Measurements from ENCODE around the gene MSRB3.
A peak's percentile ranks its signal among the peaks of the same experiment; 100 is the strongest.

The MSRB3 gene

GRCh38 chr12:65278576-65279368, at the start of gene MSRB3:
Gene MSRB3, plus strand, starts transcription at chr12:65278683. Its CDS starts 29,897 bp downstream, at chr12:65308580.
- peak; percentile 73 for DNase-seq (ENCODE audit: extremely low spot score)
- ChIA-PET POLR2A (no interaction called here), CTCF (no interaction called here)
- peak; percentile 19 for TF ChIP-seq CTCF (IDR thresholded peaks at IDR 0.05; ENCODE audit: control extremely low read depth, extremely low read depth, low read depth, missing control alignments)

GRCh38 chr12:65229441-65229840, 49.0 kb upstream of the MSRB3 start:
- ChIA-PET CTCF (interaction anchor here (1.5 kb wide), 1 partner anchor 433 kb away, joined by 5 read pairs; no protein-coding TSS in a partner anchor), POLR2A (no interaction called here)
- no peak for TF ChIP-seq CTCF (IDR thresholded peaks at IDR 0.05; ENCODE audit: control extremely low read depth, extremely low read depth, low read depth, missing control alignments)
- DNase-seq (ENCODE audit: extremely low spot score) = no peak

DNA sequence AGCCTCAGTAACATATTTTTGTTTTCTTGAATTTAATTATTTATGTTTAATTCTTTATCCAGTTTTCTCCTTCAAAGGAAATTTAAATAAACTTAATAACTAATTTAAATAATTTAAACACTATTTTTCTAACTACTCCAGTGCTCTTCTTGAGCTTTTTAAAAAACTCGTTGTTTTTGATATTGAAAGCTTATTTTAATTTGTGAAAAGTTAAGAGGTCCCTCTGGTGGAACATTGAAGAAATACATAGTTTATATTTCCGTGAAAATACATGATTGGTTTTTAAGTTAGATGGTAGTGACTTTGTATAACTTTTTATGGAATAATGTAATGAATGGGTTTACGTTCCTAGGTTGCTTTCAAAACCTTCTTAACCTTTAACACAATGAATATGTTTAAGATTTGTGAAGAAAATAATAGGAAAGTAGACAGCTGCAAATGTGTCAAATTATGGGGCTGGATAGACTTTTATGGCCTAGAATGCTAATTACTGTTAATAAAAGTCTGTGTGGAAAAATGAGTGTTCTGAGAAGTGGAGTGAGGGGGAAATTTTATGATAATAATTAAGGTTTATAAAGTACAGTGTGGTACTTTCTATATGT, 45.9 kb upstream of the MSRB3 start:
- POLR2A ChIA-PET = no interaction called here
- peak; percentile 12 for TF ChIP-seq CTCF (IDR thresholded peaks at IDR 0.05; ENCODE audit: control extremely low read depth, extremely low read depth, low read depth, missing control alignments)
- DNase-seq (ENCODE audit: extremely low spot score) = peak; percentile 14
- CTCF ChIA-PET = interaction anchor here (0.6 to 3.5 kb wide), 34 partner anchors 8 to 435 kb away, joined by 3 to 30 read pairs (median 4); partner anchors contain the start of genes LEMD3 and WIF1

DNA sequence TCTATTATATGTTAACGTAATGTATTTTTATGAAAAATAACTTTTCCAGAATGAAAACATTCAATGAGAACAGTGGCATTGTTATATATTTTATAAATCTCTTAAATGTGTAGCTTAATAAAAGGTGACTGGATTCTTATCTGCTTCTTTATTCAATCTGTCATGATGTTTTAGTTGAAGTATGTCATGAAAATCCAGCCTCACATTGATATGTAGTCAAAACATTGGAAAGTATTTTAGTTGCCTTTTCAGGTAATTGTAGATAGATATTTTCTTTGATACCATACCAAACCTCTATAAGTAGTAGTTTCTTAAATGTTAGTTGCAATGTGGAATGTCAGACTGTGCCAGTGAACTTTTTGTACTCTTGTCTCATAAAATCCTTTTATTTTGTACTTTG, 41.3 kb upstream of the MSRB3 start:
- ChIA-PET CTCF (no interaction called here), POLR2A (no interaction called here)
- DNase-seq (ENCODE audit: extremely low spot score) = no peak
- no peak for TF ChIP-seq CTCF (IDR thresholded peaks at IDR 0.05; ENCODE audit: control extremely low read depth, extremely low read depth, low read depth, missing control alignments)

GRCh38 chr12:65238609-65239008, 39.9 kb upstream of the MSRB3 start:
- ChIA-PET POLR2A (no interaction called here), CTCF (interaction anchor here (1.2 to 1.5 kb wide), 3 partner anchors 10 to 69 kb away, joined by 3 read pairs; partner anchors contain the start of gene LEMD3)
- TF ChIP-seq CTCF (IDR thresholded peaks at IDR 0.05; ENCODE audit: control extremely low read depth, extremely low read depth, low read depth, missing control alignments) = no peak
- no peak for DNase-seq (ENCODE audit: extremely low spot score)

DNA sequence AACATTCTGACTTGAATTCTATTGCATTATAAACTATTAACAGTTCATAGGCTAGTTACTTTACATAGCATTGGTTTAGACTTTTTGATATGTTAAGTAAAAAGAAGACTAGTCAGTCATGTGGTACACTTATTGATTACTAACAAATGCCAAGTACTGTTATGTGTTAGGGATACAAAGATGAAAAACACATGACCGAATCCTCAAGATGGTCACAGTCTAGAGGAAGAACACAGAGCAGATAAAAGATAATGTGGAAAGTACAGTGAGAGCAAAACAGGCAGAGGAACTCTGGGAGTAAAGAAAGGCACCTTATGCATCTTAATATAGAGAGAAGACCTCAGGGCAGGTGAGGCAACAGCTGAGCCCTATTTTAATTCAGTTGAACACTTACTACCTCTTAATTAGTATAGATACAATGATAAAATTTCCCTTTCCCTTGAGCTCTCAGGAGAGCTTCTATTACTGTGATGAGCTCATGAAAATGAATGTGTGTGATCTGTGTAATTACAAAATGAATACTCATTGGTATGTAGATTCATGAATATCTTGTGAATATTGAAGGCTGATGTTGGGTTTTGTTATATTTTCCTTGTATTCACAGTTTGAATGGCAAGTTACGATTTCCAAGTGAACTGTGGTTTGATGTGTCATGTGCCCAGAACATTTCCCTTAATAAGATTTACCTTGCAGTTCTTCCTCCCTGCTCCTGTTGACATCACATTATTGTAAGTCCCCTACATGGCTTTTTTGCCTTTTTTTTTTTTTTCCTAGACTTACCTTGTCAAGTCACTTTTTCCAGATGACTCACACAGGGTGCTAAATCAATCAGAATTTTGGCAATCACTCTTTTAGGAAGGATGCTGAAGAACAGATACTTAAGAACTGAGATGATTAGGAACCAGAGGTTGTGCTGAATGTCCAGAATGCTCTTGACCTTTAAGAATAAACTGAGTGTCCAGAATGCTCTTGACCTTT, 29.5 kb upstream of the MSRB3 start:
- TF ChIP-seq CTCF (IDR thresholded peaks at IDR 0.05; ENCODE audit: control extremely low read depth, extremely low read depth, low read depth, missing control alignments) = no peak
- ChIA-PET POLR2A (no interaction called here), CTCF (interaction anchor here (1.1 kb wide), 1 partner anchor 10 kb away, joined by 3 read pairs; no protein-coding TSS in a partner anchor)

More for the DNA sequence above, 29.5 kb upstream of the MSRB3 start:
- DNase-seq (ENCODE audit: extremely low spot score) = no peak

All from GM10248 (cell line).